Activated T-cell treated with anti-CD3 and anti-CD28 coated beads for 24 hours (primary cell): ENCODE data around the gene ICA1.

ENCODE experiments used
- DNase-seq: peaks from one replicate; pipeline ENCODE4 v3.0.0-alpha.2; 2020; ENCODE audit warnings: low read depth

ICA1 gene

GRCh38 chr7:8159595-8159994 is 102.4 kb downstream of the ICA1 start:
- DNase-seq = no peak

- DNase-seq = no peak
Measured at GRCh38 chr7:8157296-8157695, 104.7 kb downstream of the ICA1 start.

- DNase-seq = no peak
Measured at GRCh38 chr7:8155836-8156235, 106.1 kb downstream of the ICA1 start.

- DNase-seq = no peak
Measured at GRCh38 chr7:8154272-8154671, 107.7 kb downstream of the ICA1 start.

GRCh38 chr7:8152489-8153192 is 109.3 kb downstream of the ICA1 start:
- DNase-seq = no peak

- DNase-seq = no peak
Measured at GRCh38 chr7:8151161-8151725, 110.7 kb downstream of the ICA1 start.

GRCh38 chr7:8149222-8149621 is 112.7 kb downstream of the ICA1 start:
- no peak for DNase-seq

- no peak for DNase-seq
Measured at GRCh38 chr7:8147760-8148463, 114.1 kb downstream of the ICA1 start.

- DNase-seq = no peak
Measured at GRCh38 chr7:8146788-8147413, 115.1 kb downstream of the ICA1 start.

- no peak for DNase-seq
Measured at GRCh38 chr7:8146106-8146787, 115.7 kb downstream of the ICA1 start.

- DNase-seq = no peak
Measured at GRCh38 chr7:8144856-8145255, 117.1 kb downstream of the ICA1 start.

- no peak for DNase-seq
Measured at GRCh38 chr7:8143151-8143874, 118.7 kb downstream of the ICA1 start.

GRCh38 chr7:8142477-8142876 is 119.5 kb downstream of the ICA1 start:
- no peak for DNase-seq

- DNase-seq = no peak
Measured at GRCh38 chr7:8141070-8141469, 120.9 kb downstream of the ICA1 start.

GRCh38 chr7:8136051-8136730 is 125.8 kb downstream of the ICA1 start:
- no peak for DNase-seq

GRCh38 chr7:8135417-8135816 is 126.5 kb downstream of the ICA1 start:
- no peak for DNase-seq

GRCh38 chr7:8134089-8134733 is 127.8 kb downstream of the ICA1 start:
- DNase-seq = no peak

- DNase-seq = no peak
Measured at GRCh38 chr7:8133188-8133848, 128.6 kb downstream of the ICA1 start.

GRCh38 chr7:8131694-8132605 is 130.0 kb downstream of the ICA1 start:
- DNase-seq = no peak
